Sigmoid colon (tissue), 4 donors: ENCODE results near the gene HCCS.

Experiments
- EP300 ChIP-seq, 4 donors: sonication (generic); formaldehyde crosslinking; IDR thresholded peaks; one replicate each; pipeline ENCODE4 v1.6.1; 2017; ENCODE audit warnings: antibody characterized with exemption in 4 of 4
- POLR2A ChIP-seq, 2 donors: fragments of 450-650 bp; IDR thresholded peaks; one replicate each; pipeline ENCODE4 v1.6.1; 2016; ENCODE audit warnings: antibody characterized with exemption in 2 of 2, mild to moderate bottlenecking in 2 of 2, moderate library complexity in 2 of 2
- POLR2AphosphoS5 ChIP-seq, 4 donors: sonication (generic); formaldehyde crosslinking; IDR thresholded peaks; one replicate each; pipeline ENCODE4 v1.6.1; 2017; ENCODE audit warnings: antibody characterized with exemption in 4 of 4
- TF ChIP-seq, protein P1 (sequence below), 4 experiments: fragments of 450-650 bp in 3 of 4; fragments of 200-600 bp in 1 of 4; IDR thresholded peaks; one replicate each; pipeline ENCODE4 v1.5.1; 2016 to 2019; ENCODE audit warnings: antibody characterized with exemption in 4 of 4, mild to moderate bottlenecking in 3 of 4, moderate library complexity in 2 of 4

- TF ChIP-seq, protein P1, sequence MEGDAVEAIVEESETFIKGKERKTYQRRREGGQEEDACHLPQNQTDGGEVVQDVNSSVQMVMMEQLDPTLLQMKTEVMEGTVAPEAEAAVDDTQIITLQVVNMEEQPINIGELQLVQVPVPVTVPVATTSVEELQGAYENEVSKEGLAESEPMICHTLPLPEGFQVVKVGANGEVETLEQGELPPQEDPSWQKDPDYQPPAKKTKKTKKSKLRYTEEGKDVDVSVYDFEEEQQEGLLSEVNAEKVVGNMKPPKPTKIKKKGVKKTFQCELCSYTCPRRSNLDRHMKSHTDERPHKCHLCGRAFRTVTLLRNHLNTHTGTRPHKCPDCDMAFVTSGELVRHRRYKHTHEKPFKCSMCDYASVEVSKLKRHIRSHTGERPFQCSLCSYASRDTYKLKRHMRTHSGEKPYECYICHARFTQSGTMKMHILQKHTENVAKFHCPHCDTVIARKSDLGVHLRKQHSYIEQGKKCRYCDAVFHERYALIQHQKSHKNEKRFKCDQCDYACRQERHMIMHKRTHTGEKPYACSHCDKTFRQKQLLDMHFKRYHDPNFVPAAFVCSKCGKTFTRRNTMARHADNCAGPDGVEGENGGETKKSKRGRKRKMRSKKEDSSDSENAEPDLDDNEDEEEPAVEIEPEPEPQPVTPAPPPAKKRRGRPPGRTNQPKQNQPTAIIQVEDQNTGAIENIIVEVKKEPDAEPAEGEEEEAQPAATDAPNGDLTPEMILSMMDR (IDR thresholded peaks at IDR 0.05): no peak
- TF ChIP-seq POLR2A (IDR thresholded peaks at IDR 0.05) (no peak), POLR2AphosphoS5 (IDR thresholded peaks at IDR 0.05) (no peak), EP300 (IDR thresholded peaks at IDR 0.05) (no peak)
Observed at GRCh38 chrX:11164433-11164832, 53.3 kb downstream of the HCCS start.
